Thyroid gland (tissue), 4 donors: ENCODE results near the gene ANTXR2. TPM values are rescaled to one million over a fixed set of nuclear protein-coding genes. Genes with fewer than 3 reads are reported as not detected.

Experiments
- DNase-seq, 2 donors: peaks; one replicate each; pipeline ENCODE4 v3.0.0-alpha.2; 2019
- H3K27ac ChIP-seq, 3 donors: fragments of 200-600 bp; sonication (generic); 1 replicate in 2 of 3; 2 replicates in 1 of 3; pipeline ENCODE4 v1.5.1; 2016 to 2019; ENCODE audit warnings: mild to moderate bottlenecking in 1 of 3, moderate library complexity in 1 of 3
- H3K27me3 ChIP-seq: fragments of 200-600 bp; sonication (generic); one replicate; pipeline ENCODE4 v1.5.1; 2019
- H3K36me3 ChIP-seq, 2 donors: fragments of 200-600 bp; sonication (generic); one replicate each; pipeline ENCODE4 v1.5.1; 2016 to 2019
- H3K4me1 ChIP-seq, 2 donors: fragments of 200-600 bp; sonication (generic); one replicate each; pipeline ENCODE4 v1.5.1; 2017 to 2019
- H3K4me3 ChIP-seq, 3 donors: fragments of 200-600 bp; sonication (generic); replicated peaks in 1 of 3; 1 replicate in 2 of 3; 2 replicates in 1 of 3; pipeline ENCODE4 v1.5.1; 2016; ENCODE audit warnings: mild to moderate bottlenecking in 1 of 3
- H3K9me3 ChIP-seq: fragments of 200-600 bp; sonication (generic); one replicate; pipeline ENCODE4 v1.5.1; 2017
- POLR2A ChIP-seq, 2 donors: fragments of 450-650 bp; IDR thresholded peaks; one replicate each; pipeline ENCODE4 v1.6.1; 2017; ENCODE audit warnings: antibody characterized with exemption in 2 of 2, mild to moderate bottlenecking in 2 of 2, moderate library complexity in 1 of 2
- WGBS, 2 donors: methylation state at CpG; one replicate each; pipeline ENCODE4 v1.1.5; 2017; 5-methylcytosine and 5-hydroxymethylcytosine counted together
- intact Hi-C: fragments of 100-400 bp; cut with DNase I; formaldehyde crosslinking; loops from one replicate; pipeline ENCODE4 v1.15.1; 2023
- total RNA-seq, 4 donors: library from RNA; depleted of rRNA; stranded (reverse); fragments of >200 nt; gene quantifications; one replicate each; pipeline ENCODE4 v1.2.3, GENCODE V29; 2016
- TF ChIP-seq, protein P1 (sequence below), 6 experiments: fragments of 200-600 bp in 3 of 6; fragments of 450-650 bp in 3 of 6; sonication (generic) in 3 of 6; IDR thresholded peaks; one replicate each; pipeline ENCODE4 v1.5.1; 2016 to 2019; ENCODE audit warnings: antibody characterized with exemption in 6 of 6, mild to moderate bottlenecking in 2 of 6, inconsistent platforms in 1 of 6, moderate library complexity in 1 of 6

Gene ANTXR2
- total RNA-seq, 4 donors from 2014 or later: 21.2 to 46.1 (median 24.3) TPM

DNA sequence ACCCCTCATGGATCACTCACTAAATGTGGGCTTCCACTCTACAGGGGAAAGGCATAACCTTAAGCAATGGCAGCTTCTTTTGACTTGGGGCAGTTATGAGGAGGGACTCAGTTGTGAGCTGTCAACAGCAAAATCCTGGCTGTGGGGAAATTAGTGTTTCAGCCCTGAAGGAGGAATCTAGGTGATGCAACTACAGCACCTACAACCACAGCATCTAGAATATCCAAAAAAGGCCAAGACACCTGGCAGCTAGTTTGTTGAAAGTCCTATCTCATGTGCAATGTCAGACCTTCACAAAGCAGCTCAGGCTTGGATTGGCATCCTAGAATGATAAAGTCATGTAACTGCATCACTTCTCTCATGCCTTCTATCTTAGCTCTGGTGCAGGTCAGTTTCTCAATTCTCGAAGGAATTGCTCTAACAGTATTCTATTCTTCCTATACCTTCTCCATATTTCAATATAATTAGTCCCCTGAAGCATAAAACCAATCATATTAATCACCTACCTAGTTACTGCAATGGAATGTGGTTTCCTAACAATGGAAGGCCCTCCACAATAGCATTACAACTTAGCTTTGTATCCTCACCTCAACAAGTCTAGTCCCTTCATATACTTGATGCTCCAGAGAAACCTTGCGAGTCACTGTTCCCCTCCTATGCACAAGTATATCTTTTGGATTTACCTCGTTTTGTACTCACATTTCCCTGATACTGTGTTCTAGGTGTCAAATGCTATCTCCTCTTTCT, 5.5 kb upstream of the ANTXR2 start:
- no peaks in the 10 kb centered on the region for H3K4me1 ChIP-seq
- H3K4me3 ChIP-seq: no peak overlapping the region
- WGBS, 2 donors: 88 to 89% methylated on average over 3 of the region's 3 CpGs
- no peaks in the 10 kb centered on the region for H3K27me3 ChIP-seq
- no peak for TF ChIP-seq POLR2A (IDR thresholded peaks at IDR 0.05)
- TF ChIP-seq, protein P1, sequence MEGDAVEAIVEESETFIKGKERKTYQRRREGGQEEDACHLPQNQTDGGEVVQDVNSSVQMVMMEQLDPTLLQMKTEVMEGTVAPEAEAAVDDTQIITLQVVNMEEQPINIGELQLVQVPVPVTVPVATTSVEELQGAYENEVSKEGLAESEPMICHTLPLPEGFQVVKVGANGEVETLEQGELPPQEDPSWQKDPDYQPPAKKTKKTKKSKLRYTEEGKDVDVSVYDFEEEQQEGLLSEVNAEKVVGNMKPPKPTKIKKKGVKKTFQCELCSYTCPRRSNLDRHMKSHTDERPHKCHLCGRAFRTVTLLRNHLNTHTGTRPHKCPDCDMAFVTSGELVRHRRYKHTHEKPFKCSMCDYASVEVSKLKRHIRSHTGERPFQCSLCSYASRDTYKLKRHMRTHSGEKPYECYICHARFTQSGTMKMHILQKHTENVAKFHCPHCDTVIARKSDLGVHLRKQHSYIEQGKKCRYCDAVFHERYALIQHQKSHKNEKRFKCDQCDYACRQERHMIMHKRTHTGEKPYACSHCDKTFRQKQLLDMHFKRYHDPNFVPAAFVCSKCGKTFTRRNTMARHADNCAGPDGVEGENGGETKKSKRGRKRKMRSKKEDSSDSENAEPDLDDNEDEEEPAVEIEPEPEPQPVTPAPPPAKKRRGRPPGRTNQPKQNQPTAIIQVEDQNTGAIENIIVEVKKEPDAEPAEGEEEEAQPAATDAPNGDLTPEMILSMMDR (IDR thresholded peaks at IDR 0.05): no peak
- DNase-seq: no peak
- no peaks in the 10 kb centered on the region for H3K36me3 ChIP-seq
- no peak overlapping the region for H3K27ac ChIP-seq
- intact Hi-C loops: no loop called here
- no peaks in the 10 kb centered on the region for H3K9me3 ChIP-seq

DNA sequence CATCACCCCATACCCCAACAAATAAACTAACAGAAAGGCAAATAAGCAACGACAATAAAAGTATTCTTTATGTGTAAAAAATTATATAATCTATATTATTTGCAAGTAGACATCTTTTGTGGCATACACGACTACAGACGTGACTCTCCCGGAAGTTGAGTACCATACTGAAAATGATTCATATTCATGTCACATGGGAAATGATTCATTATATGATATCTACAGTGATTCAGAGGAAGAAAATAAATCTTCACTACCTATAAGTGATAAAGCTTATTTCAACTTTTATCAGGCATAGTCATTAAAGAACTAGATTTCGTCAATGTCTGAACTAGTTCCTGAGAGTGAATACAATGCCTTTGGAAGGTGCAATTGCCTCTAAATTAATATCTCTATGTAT, 4.6 kb upstream of the ANTXR2 start:
- H3K36me3 ChIP-seq: no peaks in the 10 kb centered on the region
- WGBS, 2 donors: 81 to 87% methylated on average over 5 of the region's 5 CpGs
- H3K27me3 ChIP-seq: no peaks in the 10 kb centered on the region
- H3K4me1 ChIP-seq: no peaks in the 10 kb centered on the region
- TF ChIP-seq, protein P1 (IDR thresholded peaks at IDR 0.05): no peak
- no peak for TF ChIP-seq POLR2A (IDR thresholded peaks at IDR 0.05)
- H3K4me3 ChIP-seq: no peak overlapping the region
- no peak for DNase-seq
- H3K27ac ChIP-seq: no peak overlapping the region
- intact Hi-C loops: no loop called here
- no peaks in the 10 kb centered on the region for H3K9me3 ChIP-seq

GRCh38 chr4:80076681-80077080, 3.7 kb upstream of the ANTXR2 start:
- intact Hi-C loops: no loop called here
- H3K36me3 ChIP-seq: no peaks in the 10 kb centered on the region
- TF ChIP-seq, protein P1 (IDR thresholded peaks at IDR 0.05): no peak
- TF ChIP-seq POLR2A (IDR thresholded peaks at IDR 0.05): no peak

GRCh38 chr4:80075995-80076675, 3.1 kb upstream of the ANTXR2 start:
- H3K27ac ChIP-seq: no peak overlapping the region
- TF ChIP-seq POLR2A (IDR thresholded peaks at IDR 0.05): no peak
- TF ChIP-seq, protein P1 (IDR thresholded peaks at IDR 0.05): no peak
- no peaks in the 10 kb centered on the region for H3K36me3 ChIP-seq

More at GRCh38 chr4:80076681-80077080, 3.7 kb upstream of the ANTXR2 start:
- no peaks in the 10 kb centered on the region for H3K27me3 ChIP-seq
- no peaks in the 10 kb centered on the region for H3K9me3 ChIP-seq
- no peak for DNase-seq
- H3K4me1 ChIP-seq: peaks cover 0 to 1% of the 10 kb centered on the region in 2 donors
- no peak overlapping the region for H3K27ac ChIP-seq
- no peak overlapping the region for H3K4me3 ChIP-seq

DNA sequence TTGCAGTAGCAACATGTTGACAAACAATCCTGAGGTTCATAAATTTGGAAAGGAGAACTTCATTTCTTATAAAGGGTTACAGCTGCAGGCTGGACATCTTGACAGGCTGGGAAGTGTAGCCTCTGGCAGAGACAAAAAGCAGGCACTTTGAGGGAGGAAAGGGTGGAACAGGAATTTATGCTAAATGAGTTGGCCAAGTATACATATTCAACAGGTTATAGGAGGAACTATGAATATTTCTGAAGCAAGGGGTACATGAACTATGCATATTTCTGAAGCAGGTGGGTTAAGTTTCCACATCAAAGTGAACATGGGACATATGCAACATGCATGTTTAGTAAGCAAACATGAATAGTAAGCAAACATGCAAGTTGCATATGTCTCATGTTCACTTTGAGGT, 1.6 kb upstream of the ANTXR2 start:
- H3K4me3 ChIP-seq: no peak overlapping the region
- TF ChIP-seq POLR2A (IDR thresholded peaks at IDR 0.05): no peak
- TF ChIP-seq, protein P1 (IDR thresholded peaks at IDR 0.05): no peak
- H3K4me1 ChIP-seq: peaks cover 0 to 6% of the 10 kb centered on the region in 2 donors
- H3K36me3 ChIP-seq: no peaks in the 10 kb centered on the region
- no peaks in the 10 kb centered on the region for H3K9me3 ChIP-seq
- intact Hi-C loops: no loop called here
- H3K27ac ChIP-seq: no peak overlapping the region
- no peak for DNase-seq
- no peaks in the 10 kb centered on the region for H3K27me3 ChIP-seq

More at GRCh38 chr4:80075995-80076675, 3.1 kb upstream of the ANTXR2 start:
- DNase-seq: no peak
- Histone ChIP-seq H3K27me3 (no peaks in the 10 kb centered on the region), H3K9me3 (no peaks in the 10 kb centered on the region), H3K4me1 (peaks cover 0 to 6% of the 10 kb centered on the region in 2 donors), H3K4me3 (no peak overlapping the region)
- intact Hi-C loops: no loop called here
